Stimulated activated CD4-positive, alpha-beta T cell treated with anti-CD3 and anti-CD28 coated beads, Interleukin-1b, Interleukin-23, amount 100 ng/mL, for 1 hour (primary cell): ENCODE data around the gene DGKB.

Experiments used
- DNase-seq, 2 donors: peaks; one replicate each; pipeline ENCODE4 v3.0.0-alpha.2; 2020; ENCODE audit warnings: low read depth in 2 of 2

The DGKB gene

DNA sequence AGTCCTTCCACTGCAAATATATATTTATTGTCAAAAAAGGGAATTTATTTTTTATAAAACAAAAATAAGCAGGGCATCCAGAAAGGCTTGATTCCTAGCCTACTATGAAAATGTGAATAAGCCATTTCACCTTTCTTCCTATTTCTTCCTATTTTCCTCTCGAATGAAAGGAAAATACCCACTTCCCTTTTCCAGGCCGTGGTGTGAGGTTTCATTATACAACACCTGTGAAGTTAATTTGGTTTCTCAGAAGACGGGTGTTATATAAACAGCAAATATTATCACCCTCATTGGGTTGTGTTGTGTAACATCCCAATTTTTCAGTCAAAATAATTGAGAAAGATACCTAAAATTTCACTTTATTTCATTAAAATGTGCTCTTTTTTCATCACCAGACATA, 214.3 kb downstream of the DGKB start:
- no peak for DNase-seq

- no peak for DNase-seq
These were observed 214.8 kb downstream of the DGKB start for GRCh38 chr7:14687777-14688176.

DNA sequence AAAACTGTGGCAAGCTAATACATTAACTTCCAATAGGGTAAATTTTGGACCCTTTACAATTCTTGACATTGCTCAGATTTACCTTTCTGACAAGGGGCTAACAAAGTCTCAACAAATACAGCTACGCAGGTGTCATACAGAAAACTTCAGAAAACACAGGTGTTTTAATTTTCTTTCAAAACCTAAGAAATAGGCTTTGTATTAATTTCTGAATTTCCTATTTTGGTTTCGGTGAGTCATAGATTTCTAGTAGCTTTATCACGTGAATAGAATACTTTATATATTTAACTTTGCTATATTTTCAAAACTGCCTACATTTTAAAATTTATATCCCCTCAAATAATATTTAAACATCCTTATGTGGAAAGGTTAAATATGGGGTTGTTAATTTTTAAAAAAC, 215.3 kb downstream of the DGKB start:
- no peak for DNase-seq

GRCh38 chr7:14685167-14685566, 217.4 kb downstream of the DGKB start:
- no peak for DNase-seq

DNA sequence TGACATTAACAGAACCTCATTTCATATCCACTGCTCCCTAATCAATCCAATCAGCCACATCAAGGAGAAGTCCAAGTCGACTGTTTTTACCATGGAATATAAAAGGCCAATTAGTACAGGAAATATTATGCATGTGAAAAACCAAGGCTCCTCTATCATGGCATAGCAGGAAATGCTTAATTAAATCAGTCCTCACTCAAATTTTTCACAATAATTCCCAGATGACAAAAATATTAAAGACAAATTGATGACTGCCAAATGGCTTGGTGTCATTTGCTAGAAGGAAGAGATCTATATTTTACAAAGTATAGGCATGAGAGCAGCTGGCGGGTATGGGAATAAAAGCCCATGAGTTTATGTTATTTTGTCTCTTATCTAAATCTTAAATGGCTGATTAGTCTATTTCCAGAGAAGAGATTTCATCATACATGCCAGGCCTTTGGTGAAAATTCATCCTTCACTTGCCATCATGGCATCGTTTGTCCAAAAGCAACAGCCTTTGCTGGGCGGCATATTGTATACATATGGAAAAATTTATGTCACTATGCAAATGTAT, 219.6 kb downstream of the DGKB start:
- DNase-seq: no peak

- no peak for DNase-seq
These were observed 225.7 kb downstream of the DGKB start for GRCh38 chr7:14676896-14677295.

DNA sequence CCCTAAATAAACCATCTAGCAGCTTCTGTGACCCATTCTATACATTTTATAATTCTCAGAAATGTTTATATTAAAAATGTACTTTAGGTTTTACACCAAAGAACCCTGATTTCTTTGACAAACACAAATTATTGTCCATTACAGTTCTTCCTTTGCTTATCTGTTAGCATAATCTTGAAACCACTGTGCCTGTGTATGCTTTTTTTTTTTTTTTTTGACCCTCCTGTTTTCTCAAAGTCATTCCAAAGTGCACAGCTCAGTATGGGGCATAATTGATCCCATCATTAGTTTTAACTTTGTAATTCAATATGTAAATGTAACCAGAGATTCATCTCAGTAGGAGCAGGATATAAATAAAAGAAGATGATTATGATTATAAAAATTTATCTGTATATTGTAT, 229.3 kb downstream of the DGKB start:
- no peak for DNase-seq

DNA sequence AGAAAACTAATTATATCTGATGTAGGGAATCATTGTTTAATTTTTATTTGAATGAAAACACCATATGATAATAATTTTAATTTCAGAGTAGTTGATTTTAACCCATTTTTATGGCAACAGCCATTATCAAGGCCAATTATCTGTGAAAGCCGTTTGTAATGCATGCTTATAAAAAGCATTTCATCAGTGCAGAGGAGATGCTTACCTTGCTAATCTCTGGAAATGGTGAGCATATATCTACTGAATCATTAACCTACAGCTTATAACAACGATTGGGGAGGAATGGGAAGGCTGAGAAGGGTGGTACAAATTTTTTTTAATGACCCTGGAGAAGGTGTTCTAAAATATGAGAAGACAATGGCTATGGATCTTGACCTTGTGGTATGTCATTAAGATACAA, 235.6 kb downstream of the DGKB start:
- DNase-seq: no peak

- no peak for DNase-seq
These were observed 236.2 kb downstream of the DGKB start for GRCh38 chr7:14666304-14666703.

DNA sequence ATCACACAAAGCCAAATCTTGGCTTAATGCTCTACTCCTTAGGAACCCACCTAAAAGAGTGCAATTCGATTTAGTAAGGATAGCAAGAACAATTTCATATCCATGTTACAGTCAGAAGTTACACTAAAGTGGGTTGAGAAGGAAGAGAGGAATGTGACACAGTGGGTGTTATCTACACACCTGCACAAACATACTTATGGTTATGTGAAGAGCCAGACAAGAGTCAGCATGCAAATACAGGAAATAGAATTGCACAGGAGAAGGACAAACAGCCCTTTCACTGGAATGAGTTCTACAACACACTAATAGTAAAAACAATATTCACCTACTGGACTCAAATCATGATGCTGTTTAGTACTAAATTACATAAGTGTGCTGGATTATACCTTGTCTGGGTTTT, 262.8 kb downstream of the DGKB start:
- DNase-seq: no peak

- no peak for DNase-seq
These were observed 263.2 kb downstream of the DGKB start for GRCh38 chr7:14639329-14639728.

GRCh38 chr7:14637968-14638367, 264.6 kb downstream of the DGKB start:
- DNase-seq: no peak

DNA sequence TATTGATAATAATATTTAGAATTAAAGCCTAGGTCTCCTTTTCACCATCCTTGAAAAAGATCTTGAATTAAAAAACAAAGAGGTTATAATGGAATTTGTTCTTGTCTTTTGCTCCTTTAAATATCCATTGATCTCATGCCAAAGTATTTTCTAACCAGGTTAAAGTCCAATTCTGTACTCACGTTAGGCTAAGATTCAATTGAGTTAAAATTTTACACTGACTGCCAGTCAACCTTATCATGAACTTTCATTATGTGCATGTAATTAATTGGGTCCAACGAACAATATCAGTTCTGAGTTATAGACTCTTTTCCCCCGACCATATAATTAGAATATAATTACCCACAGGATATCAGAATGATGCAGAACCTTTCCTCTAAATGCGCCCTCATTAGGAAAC, 266.6 kb downstream of the DGKB start:
- no peak for DNase-seq

- DNase-seq: no peak
These were observed 272.5 kb downstream of the DGKB start for GRCh38 chr7:14630048-14630447.

GRCh38 chr7:14628516-14628915, 274.0 kb downstream of the DGKB start:
- no peak for DNase-seq

GRCh38 chr7:14626076-14626475, 276.5 kb downstream of the DGKB start:
- no peak for DNase-seq

DNA sequence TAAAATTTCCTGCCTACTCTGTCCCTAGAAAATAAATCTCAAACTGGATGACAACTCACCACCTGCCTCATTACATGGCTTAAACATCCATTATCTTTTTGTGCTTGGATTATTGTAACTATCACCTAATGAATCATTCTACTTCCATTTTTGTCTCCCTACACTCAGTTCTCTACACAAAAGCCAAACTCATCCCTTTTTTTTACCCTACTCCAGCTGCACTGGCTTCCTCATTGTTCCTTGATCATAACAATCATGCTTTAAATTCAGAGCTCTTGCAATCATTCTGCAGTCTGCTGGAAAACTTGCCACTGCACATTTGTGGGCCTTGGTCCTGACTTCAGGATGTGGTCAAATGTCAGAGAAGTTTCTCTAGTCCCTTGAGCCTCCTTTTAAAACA, 280.0 kb downstream of the DGKB start:
- DNase-seq: no peak

DNA sequence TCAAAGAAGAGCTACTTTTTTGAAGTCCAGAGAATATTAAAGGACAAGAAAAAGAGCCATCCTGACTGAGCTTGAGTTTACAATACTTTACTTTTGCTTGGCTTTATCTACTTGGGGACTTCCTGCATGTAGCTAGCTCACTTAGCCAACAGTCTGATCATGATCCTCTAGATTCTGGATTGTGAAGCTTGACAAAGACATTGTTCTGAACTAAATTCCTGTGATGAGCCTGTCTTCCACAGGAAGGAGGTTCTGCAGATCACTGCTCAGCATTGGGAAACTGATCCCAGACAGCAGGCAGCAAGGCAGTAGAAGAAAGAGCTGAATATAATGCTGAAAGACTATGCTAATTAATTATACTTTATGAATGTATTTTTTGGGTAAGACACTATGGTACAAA, 296.4 kb downstream of the DGKB start:
- DNase-seq: no peak

- no peak for DNase-seq
These were observed 297.9 kb downstream of the DGKB start for GRCh38 chr7:14604606-14605005.

- no peak for DNase-seq
These were observed 299.7 kb downstream of the DGKB start for GRCh38 chr7:14602851-14603250.

GRCh38 chr7:14600766-14601367, 301.7 kb downstream of the DGKB start:
- no peak for DNase-seq

DNA sequence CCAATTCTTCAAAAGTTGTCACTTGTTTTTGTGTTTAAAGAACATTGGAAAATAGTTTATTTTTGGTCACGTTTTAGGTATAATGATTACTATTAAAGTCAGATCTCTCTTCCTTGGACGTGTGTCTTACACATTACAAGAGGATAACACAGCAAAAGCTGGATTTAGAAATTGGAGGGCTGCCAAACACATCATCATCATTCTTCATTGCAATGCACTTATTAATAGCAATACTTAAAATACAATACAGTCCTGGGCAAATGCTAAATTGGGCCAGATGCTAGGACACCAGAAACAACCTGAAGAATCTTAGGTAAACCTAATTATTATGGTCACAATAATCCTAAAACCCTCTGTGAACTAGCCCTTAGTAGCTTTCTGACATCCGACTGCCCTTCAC, 303.6 kb downstream of the DGKB start:
- no peak for DNase-seq

DNA sequence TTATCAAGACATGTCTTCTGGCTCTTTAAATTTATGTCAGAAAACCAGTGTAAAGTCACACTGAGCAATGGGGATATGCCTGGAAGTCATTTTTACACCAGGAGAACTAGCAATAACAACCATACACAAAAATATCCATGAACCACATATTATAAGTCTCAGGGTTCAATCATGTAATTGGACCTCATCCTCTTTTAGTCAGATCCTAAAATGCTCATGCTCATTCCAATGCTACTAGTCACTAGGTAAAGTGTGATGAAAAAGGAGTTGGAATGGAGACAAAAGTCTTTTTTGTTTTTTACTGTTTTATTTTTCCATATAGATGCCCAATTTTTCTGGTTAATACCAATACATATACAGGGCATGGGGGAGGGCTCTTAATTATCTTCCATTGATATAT, 306.1 kb downstream of the DGKB start:
- no peak for DNase-seq

GRCh38 chr7:14590206-14590605, 312.3 kb downstream of the DGKB start:
- DNase-seq: no peak
